ENCODE measurements around the gene PYCR2.

GRCh38 chr1:225880222-225880588, 43.8 kb downstream of the PYCR2 start:
- TF ChIP-seq CTCF (IDR thresholded peaks at IDR 0.05; ENCODE audit: low read depth, low read length) (no peak), POLR2A (IDR thresholded peaks at IDR 0.05; ENCODE audit: extremely low read depth, insufficient read length) (no peak), MAX (IDR thresholded peaks at IDR 0.05; ENCODE audit: low read depth, low read length) (no peak), MYC (IDR thresholded peaks at IDR 0.05; ENCODE audit: low read depth, low read length) (no peak)

All from NB4 (cell line).